Measurements from ENCODE around the gene WDPCP. TPM values are rescaled to one million over a fixed set of nuclear protein-coding genes. Genes with fewer than 3 reads are reported as not detected.
"Not testable (repeated sequence)": the region's sequence is repeated elsewhere in the genome, so short reads cannot be mapped to it uniquely, and the experiment has no call there.

WDPCP gene
- total RNA-seq, 2 donors from 2014 or later, result 8.4 to 12.6 TPM

GRCh38 chr2:63581298-63581961 lies 6.8 kb downstream of the WDPCP start:
- no peak for TF ChIP-seq CTCF (IDR thresholded peaks at IDR 0.05)
- peak; percentile 12 for TF ChIP-seq POLR2AphosphoS5 (IDR thresholded peaks at IDR 0.05)
- DNase-seq (ENCODE audit: low spot score), result no peak
- H3K27ac ChIP-seq, result no peak overlapping the region
- WGBS, result 51% methylated on average over 5 of the region's 5 CpGs
- intact Hi-C loops (cut with DNase I), result no loop called here
- no peaks in the 10 kb centered on the region for H3K4me1 ChIP-seq (replicated peaks)
- H3K27me3 ChIP-seq (replicated peaks; ENCODE audit: insufficient read depth), result no peaks in the 10 kb centered on the region
- H3K9me3 ChIP-seq, result no peaks in the 10 kb centered on the region
- H3K4me3 ChIP-seq, result no peak overlapping the region
- H3K36me3 ChIP-seq, result no peaks in the 10 kb centered on the region

DNA sequence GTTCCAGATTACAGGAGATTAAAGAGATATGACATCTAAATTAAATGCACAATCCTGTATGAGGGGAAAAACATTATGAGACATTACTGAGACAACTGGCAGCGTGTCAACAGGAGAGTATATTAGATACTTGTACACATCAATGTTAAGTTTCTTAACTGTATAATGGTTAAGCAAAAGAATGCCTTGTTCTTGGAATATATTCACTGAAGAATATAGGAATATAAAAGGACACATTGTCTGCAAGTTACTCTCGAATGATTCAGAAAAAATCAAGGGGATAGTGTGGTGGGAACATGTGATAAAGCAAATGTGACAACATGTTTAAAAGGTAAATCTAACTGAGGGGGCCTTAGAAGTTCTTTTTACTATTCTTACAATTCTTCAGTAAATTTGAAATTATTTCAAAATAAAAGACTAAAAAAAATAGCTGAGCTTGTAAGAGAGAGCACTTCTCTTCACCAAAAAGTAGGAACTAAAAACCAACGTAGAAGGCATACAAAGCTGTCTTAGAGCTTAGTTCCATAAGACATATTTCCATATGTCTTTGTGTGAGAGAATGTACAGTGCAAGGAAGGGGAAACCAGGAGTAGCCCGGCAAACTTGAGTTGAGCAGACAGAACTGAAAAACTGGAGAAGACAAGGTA lies 7.5 kb downstream of the WDPCP start:
- no peak for DNase-seq (ENCODE audit: low spot score)
- Histone ChIP-seq H3K4me1 (replicated peaks) (no peaks in the 10 kb centered on the region), H3K36me3 (no peaks in the 10 kb centered on the region), H3K27ac (no peak overlapping the region), H3K4me3 (no peak overlapping the region), H3K27me3 (replicated peaks; ENCODE audit: insufficient read depth) (no peaks in the 10 kb centered on the region), H3K9me3 (no peaks in the 10 kb centered on the region)
- intact Hi-C loops (cut with DNase I), result no loop called here
- 65% methylated on average over 4 of the region's 4 CpGs for WGBS
- TF ChIP-seq POLR2A (IDR thresholded peaks at IDR 0.05) (no peak), POLR2AphosphoS5 (IDR thresholded peaks at IDR 0.05) (no peak), CTCF (IDR thresholded peaks at IDR 0.05) (no peak)

DNA sequence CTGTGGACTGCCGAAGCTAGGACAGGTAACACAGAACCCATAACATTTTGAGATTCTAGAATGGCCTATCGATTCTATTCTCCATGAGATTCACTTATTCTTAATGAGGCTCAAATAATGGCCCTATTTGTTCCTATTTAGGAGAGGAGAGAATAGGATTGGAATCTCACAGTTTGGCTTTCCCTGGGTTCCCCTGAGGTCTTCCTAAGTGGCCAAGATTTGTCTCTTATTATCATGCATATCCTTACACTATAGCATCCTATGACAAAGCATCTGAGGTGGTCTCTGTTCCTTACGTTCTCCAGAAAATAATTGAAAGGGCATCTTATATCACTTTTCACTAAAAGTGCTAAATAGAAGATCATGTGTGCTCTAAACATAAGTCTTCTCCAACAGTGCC lies 9.5 kb downstream of the WDPCP start:
- TF ChIP-seq CTCF (IDR thresholded peaks at IDR 0.05) (no peak), POLR2A (IDR thresholded peaks at IDR 0.05) (no peak), POLR2AphosphoS5 (IDR thresholded peaks at IDR 0.05) (no peak)
- H3K36me3 ChIP-seq, result no peaks in the 10 kb centered on the region
- H3K9me3 ChIP-seq, result no peaks in the 10 kb centered on the region
- DNase-seq (ENCODE audit: low spot score), result no peak
- WGBS, result 95% methylated on average over 3 of the region's 3 CpGs
- H3K4me1 ChIP-seq (replicated peaks), result no peaks in the 10 kb centered on the region
- H3K27me3 ChIP-seq (replicated peaks; ENCODE audit: insufficient read depth), result no peaks in the 10 kb centered on the region
- no peak overlapping the region for H3K4me3 ChIP-seq
- H3K27ac ChIP-seq, result no peak overlapping the region
- intact Hi-C loops (cut with DNase I), result no loop called here

DNA sequence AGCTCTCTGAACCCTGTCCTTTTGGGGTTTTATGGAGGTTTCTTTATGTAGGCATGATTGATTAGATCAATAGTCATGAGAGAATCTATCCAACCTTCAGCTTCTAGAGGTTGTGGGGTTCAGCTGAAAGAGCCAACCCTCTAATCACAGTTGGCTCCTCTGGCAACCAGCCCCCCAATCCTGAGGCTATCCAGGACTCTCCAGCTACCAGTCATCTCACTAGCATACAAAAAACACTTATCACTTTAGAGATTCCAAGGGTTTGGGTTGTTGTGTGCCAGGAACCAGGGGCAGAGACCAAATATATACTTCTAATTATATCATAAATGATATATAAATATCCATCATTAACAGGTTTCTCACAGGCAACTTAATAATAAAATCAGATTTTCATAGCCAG lies 11.7 kb downstream of the WDPCP start:
- TF ChIP-seq CTCF (IDR thresholded peaks at IDR 0.05) (no peak), POLR2A (IDR thresholded peaks at IDR 0.05) (no peak), POLR2AphosphoS5 (IDR thresholded peaks at IDR 0.05) (no peak)
- DNase-seq (ENCODE audit: low spot score), result no peak
- H3K4me3 ChIP-seq, result no peak overlapping the region
- no peaks in the 10 kb centered on the region for H3K27me3 ChIP-seq (replicated peaks; ENCODE audit: insufficient read depth)
- H3K9me3 ChIP-seq, result no peaks in the 10 kb centered on the region
- H3K27ac ChIP-seq, result no peak overlapping the region
- intact Hi-C loops (cut with DNase I), result no loop called here
- no peaks in the 10 kb centered on the region for H3K36me3 ChIP-seq
- H3K4me1 ChIP-seq (replicated peaks), result no peaks in the 10 kb centered on the region

- H3K4me3 ChIP-seq; H3K27me3 ChIP-seq (replicated peaks; ENCODE audit: insufficient read depth); H3K4me1 ChIP-seq (replicated peaks); DNase-seq (ENCODE audit: low spot score); H3K27ac ChIP-seq; H3K36me3 ChIP-seq; intact Hi-C loops (cut with DNase I); H3K9me3 ChIP-seq: not testable (repeated sequence)
- WGBS, result 96% methylated on average over 13 of the region's 13 CpGs
Measured at GRCh38 chr2:63573726-63574345, 14.4 kb downstream of the WDPCP start.

DNA sequence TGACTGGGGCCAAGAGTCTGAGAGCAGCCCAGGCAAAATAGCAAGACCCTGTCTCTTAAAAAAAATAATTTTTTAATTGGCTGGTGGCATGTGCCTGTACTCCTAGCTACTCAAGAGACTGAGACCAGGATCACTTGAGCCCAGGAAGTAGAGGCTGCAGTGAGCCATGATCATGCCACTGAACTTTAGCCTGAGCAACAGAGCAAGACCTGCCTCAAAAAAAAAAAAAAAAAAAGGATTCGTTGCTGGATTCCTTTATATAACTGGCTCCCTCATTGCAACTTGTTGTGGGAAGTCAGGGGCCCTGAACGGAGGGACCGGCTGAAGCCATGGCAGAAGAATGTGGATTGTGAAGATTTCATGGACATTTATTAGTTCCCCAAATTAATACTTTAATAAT lies 15.3 kb downstream of the WDPCP start:
- H3K9me3 ChIP-seq; DNase-seq (ENCODE audit: low spot score); H3K4me1 ChIP-seq (replicated peaks); H3K4me3 ChIP-seq; H3K27me3 ChIP-seq (replicated peaks; ENCODE audit: insufficient read depth); intact Hi-C loops (cut with DNase I); H3K27ac ChIP-seq; H3K36me3 ChIP-seq: not testable (repeated sequence)
- WGBS, result 94% methylated on average over 3 of the region's 3 CpGs
